IMR-90 (cell line): Measurements from ENCODE around the gene PELI1.

Experiments
- BHLHE40 ChIP-seq: fragments of 150-350 bp; IDR thresholded peaks from 2 replicates; pipeline ENCODE4 v1.6.1; 2016; ENCODE audit warnings: mild to moderate bottlenecking, low read depth, low read length
- FOS ChIP-seq: fragments of 150-350 bp; IDR thresholded peaks from 2 replicates; pipeline ENCODE4 v1.6.1; 2016; ENCODE audit warnings: low read depth, low read length
- MAFK ChIP-seq: IDR thresholded peaks from 2 replicates; pipeline ENCODE4 v1.6.1; 2012; ENCODE audit warnings: low read depth, low read length, improper control_type of control experiment
- NFE2L2 ChIP-seq: fragments of 150-350 bp; IDR thresholded peaks from 2 replicates; pipeline ENCODE4 v1.6.1; 2016; ENCODE audit warnings: low read depth, mild to moderate bottlenecking, low read length
- POLR2A ChIP-seq: IDR thresholded peaks from 2 replicates; pipeline ENCODE4 v1.6.1; 2012; ENCODE audit warnings: mild to moderate bottlenecking, low read depth, low read length
- RAD21 ChIP-seq: IDR thresholded peaks from 2 replicates; pipeline ENCODE4 v1.6.1; 2012; ENCODE audit warnings: low read length, improper control_type of control experiment
- RCOR1 ChIP-seq: IDR thresholded peaks from 2 replicates; pipeline ENCODE4 v1.6.1; 2012; ENCODE audit warnings: mild to moderate bottlenecking, low read length, improper control_type of control experiment; ENCODE audit not compliant: insufficient replicate concordance
- RFX5 ChIP-seq: IDR thresholded peaks from 2 replicates; pipeline ENCODE4 v1.8.0; 2012; ENCODE audit warnings: low read depth, mild to moderate bottlenecking, low read length, moderate library complexity
- TF ChIP-seq, protein P1 (sequence below): conservative IDR thresholded peaks from 2 replicates; pipeline ENCODE4 v1.5.1; 2012; ENCODE audit warnings: mild to moderate bottlenecking, low read depth, low read length, improper control_type of control experiment

DNA sequence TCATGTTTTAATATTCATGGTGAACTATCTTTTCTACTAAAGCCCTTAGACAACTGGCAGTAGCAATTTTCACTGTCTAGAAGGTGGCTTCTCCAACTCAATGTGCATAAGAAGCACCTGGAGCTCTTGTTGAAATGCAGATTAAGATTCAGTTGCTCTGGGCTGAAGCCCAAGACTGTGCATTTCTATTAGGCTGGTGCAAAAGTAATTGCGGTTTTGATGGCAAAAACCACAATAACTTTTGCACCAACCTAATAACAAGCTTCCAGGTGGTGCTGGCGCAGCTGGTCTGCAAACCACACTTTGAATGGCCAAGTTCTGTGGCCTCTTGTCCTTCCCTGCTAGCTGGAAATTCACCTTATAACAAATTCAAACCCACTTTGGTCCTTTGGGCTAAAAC, 98.3 kb downstream of the PELI1 start:
- no peak for TF ChIP-seq BHLHE40
- TF ChIP-seq, protein P1, sequence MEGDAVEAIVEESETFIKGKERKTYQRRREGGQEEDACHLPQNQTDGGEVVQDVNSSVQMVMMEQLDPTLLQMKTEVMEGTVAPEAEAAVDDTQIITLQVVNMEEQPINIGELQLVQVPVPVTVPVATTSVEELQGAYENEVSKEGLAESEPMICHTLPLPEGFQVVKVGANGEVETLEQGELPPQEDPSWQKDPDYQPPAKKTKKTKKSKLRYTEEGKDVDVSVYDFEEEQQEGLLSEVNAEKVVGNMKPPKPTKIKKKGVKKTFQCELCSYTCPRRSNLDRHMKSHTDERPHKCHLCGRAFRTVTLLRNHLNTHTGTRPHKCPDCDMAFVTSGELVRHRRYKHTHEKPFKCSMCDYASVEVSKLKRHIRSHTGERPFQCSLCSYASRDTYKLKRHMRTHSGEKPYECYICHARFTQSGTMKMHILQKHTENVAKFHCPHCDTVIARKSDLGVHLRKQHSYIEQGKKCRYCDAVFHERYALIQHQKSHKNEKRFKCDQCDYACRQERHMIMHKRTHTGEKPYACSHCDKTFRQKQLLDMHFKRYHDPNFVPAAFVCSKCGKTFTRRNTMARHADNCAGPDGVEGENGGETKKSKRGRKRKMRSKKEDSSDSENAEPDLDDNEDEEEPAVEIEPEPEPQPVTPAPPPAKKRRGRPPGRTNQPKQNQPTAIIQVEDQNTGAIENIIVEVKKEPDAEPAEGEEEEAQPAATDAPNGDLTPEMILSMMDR = no peak
- TF ChIP-seq NFE2L2 = no peak
- no peak for TF ChIP-seq RFX5
- TF ChIP-seq RAD21 = no peak
- no peak for TF ChIP-seq POLR2A
- no peak for TF ChIP-seq RCOR1
- no peak for TF ChIP-seq FOS
- no peak for TF ChIP-seq MAFK
